Inflammatory macrophage treated with lipopolysaccharide for 1 hour (primary cell): ENCODE data around the gene EIF2AK3.
A peak's percentile ranks its signal among the peaks of the same experiment; 100 is the strongest.
"Not testable (repeated sequence)": the region's sequence is repeated elsewhere in the genome, so short reads cannot be mapped to it uniquely, and the experiment has no call there.

ENCODE experiments used
- DNase-seq, 2 donors: peaks; one replicate each; pipeline ENCODE4 v3.0.0-alpha.2; 2020 to 2022

The EIF2AK3 gene

GRCh38 chr2:88591698-88592097 is 35.6 kb downstream of the EIF2AK3 start:
- DNase-seq: no peak

DNA sequence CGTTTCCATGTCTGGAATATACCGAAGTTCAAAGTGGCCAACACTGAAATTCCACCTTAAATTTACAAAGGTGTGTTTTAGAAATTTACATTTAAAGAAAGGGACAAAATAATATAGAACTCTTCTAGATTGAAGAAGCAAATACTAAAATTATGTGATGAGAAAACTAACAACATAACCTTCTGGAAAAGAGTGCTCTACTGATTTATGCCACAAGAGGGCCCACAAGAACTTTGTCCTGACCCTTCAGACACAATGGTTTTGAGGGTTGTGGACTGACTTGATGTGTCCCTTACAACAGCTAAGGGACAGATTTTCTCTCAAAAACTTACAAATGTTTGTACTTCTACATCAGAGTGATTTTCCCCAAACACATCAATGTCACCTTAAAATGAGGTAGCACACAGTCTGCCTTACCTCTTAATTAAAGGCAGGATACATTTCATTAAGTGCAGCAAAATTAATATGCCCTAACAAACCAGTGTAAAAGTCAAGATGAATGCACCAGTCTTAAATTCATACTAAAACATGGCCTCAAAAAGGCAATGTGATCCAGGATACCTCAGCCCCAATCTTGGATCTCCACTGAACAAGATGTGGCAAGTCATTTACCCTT is 36.2 kb downstream of the EIF2AK3 start:
- DNase-seq: peak; percentile 44 to 77

GRCh38 chr2:88585969-88586368 is 41.3 kb downstream of the EIF2AK3 start:
- no peak for DNase-seq

DNA sequence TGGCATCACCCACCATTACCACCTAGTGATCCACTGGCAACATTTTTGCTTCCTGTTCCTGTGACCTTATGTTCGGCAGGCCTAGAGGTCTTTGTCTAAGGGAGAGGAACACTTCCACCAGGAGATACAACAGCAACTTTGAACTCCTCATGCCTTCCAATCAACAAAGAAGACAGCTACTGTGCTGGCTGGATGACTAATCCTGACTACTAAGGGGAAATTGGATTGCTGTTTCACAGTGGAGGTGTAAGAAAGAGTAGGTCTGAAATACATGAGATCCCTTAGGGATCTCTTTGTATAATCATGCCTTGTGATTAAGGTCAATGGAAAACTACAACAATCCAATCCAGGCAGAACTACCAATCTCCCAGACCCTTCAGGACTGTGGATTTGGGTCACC is 45.2 kb downstream of the EIF2AK3 start:
- DNase-seq: no peak

DNA sequence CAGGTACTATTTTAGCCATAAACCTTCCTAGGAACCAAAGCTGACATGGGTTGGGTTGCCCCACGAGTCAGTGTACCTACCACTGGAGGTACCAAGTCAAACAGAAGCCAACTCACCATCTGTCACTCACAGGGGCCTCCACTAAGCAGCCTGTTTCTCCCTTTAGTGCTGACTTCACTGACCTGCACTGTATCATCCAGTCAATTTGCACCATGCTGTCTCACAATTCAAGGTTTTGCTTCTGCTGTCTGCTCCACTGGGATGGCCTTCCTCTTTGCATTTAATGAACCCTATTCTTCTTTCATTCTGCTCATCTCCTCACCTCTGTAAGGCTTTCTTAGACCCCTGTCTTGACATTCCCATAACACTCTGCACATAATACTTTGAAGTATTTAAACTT is 47.2 kb downstream of the EIF2AK3 start:
- no peak for DNase-seq

GRCh38 chr2:88575630-88576029 is 51.6 kb downstream of the EIF2AK3 start:
- no peak for DNase-seq

DNA sequence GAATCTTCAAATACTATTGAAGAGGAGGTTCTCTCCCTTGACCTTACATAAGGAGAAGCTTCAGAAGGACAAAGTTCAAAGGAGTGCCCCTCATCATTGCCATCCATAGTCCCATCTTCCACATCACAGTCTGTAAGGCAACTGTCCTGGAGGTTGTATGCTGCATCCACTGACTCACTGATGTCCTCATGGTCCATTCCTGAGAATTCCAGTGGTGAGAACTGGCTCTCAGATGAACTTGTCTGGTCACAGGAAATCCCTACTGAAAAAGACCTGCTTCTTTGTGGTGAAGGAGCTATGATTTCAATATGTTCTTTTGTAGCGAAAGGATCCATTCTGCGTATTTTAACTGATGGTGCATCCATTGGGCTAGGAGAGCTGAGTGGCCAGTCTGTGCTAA is 52.2 kb downstream of the EIF2AK3 start:
- DNase-seq: no peak

DNA sequence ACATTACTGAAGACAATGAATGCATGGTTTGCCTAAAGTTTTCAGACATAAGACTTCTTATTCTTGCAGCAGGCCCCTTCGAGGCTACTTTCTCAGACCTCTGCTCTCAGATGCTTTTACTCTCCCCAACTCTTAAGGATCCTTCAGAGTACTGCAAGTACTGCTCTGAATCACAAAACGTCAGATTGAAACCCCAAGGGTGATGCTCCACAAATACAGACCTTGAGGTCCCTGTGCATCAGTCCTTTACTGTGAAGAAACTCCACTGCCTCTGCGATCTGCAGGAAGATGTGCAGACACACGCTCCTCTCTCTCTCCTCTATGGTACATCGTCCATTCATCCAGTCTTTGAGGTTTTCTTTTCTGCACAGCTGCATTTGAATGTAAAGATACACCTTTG is 52.8 kb downstream of the EIF2AK3 start:
- DNase-seq: no peak

DNA sequence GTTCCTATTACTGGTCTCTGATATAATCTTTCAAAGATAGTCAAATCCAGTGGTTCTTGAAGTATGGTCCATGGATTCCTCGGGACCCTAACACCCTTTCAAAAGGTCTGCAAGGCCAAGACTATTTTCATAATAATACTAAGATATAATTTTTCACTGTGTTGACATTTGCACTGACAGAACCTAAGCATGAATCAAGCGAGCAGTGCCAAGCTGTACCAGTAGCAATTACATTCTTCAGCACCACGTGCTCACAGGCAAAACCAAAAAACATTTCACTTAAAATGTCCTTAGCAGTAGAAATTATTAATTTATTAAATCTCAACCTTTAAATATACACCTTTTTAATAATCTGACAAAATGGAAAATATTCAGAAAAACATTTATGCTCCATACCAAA is 59.1 kb downstream of the EIF2AK3 start:
- no peak for DNase-seq

- DNase-seq: no peak
Measured at GRCh38 chr2:88564402-88564801, 62.9 kb downstream of the EIF2AK3 start.

GRCh38 chr2:88563129-88563528 is 64.1 kb downstream of the EIF2AK3 start:
- no peak for DNase-seq

- DNase-seq: no peak
Measured at GRCh38 chr2:88561646-88562388, 65.4 kb downstream of the EIF2AK3 start.

DNA sequence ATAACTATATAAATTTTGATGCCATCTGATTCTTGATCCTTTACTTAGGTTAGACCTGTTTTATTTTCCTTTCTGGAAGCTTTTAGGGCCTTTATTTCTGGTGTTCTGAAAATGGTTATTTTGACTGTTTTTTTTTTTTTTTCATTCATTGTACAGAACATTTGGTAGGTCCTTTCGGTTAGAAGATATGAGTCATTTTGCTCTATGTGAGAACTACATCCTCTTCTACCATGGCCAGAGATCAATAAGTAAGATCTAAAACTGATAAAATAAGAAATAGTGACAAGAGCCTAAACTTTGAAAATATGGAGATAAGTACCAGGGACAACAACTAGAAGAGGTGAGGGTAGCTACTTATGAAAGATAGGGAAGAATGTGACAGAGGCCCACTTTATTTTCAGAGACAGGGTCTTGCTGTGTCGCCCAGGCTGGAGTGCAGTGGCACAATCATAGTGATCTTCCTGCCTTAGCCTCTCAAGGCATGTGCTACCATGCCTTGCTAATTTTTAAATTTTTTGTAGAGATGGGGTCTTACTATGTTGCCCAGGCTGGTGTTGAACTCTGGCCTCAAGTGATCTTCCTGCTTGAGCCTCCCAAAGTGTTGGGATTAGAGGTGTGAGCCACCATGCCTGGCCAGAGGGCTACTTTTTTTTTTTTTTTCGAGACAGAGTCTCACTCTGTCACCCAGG is 66.5 kb downstream of the EIF2AK3 start:
- no peak for DNase-seq

- no peak for DNase-seq
Measured at GRCh38 chr2:88557290-88557689, 70.0 kb downstream of the EIF2AK3 start.

GRCh38 chr2:88556026-88556425 is 71.2 kb downstream of the EIF2AK3 start:
- DNase-seq: no peak

DNA sequence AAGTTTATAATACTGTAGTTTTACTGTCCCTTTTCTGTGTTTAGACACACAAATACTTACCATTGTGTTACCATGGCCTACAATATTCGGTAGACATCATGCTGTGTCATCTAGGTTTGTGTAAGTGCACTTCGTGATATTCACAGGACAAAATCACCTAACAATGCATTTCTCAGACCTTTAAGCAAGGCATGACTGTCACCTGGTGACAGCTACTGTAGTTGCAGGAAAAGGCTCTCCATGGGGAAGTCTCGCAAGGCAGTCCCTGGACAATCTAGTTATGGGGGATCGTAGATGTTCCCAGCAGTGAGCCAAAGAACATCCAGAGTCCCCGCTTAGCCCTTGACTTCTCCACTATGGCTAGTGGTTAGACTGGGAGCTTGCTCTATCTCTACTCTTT is 73.1 kb downstream of the EIF2AK3 start:
- DNase-seq: no peak

GRCh38 chr2:88549616-88550292 is 77.5 kb downstream of the EIF2AK3 start:
- DNase-seq: no peak

- DNase-seq: not testable (repeated sequence)
Measured at GRCh38 chr2:88546291-88546690, 81.0 kb downstream of the EIF2AK3 start.

DNA sequence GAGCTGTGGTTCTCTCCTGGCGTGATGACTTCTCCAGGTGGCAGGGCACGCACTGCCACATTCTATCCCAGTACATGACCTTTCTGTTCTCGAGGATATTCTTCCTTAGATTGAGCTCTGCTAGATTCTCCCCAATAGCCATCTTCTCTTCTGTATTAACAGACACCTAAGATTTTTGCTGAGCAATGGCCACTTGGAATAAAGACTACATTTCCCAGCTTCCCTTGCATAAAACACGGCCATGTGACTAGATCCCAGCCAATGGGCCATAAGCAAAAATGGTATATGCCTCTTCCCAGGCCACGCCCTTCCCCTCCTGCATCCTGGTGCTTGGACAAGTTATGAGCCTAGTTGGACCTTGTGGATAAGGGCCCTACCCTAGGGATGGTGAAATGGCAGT is 82.1 kb downstream of the EIF2AK3 start:
- DNase-seq: no peak

DNA sequence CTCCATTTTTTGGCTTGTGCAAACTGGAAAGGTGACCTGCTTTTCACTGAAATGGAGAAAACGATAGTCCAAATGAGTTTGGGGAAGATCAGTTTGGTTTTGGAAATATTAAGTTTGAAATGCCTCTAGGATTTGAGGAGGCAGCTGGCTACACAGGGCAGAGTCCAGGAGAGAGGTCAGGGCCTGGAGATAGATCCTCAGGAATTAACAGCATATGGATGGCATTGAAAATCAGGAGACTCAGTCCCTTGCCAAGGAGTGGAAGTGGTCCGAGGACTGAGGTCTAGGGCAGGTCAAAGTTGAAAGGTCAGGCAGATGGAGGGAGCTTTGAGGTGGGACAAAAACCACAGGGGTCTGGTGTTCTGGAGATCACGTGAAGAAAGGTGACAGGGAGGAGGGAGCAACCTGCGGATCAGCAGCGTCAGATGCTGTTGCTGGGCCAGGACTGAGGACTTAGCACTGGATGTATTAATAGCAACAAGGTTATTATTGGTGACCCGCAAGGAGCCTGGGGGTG is 83.7 kb downstream of the EIF2AK3 start:
- DNase-seq: no peak

DNA sequence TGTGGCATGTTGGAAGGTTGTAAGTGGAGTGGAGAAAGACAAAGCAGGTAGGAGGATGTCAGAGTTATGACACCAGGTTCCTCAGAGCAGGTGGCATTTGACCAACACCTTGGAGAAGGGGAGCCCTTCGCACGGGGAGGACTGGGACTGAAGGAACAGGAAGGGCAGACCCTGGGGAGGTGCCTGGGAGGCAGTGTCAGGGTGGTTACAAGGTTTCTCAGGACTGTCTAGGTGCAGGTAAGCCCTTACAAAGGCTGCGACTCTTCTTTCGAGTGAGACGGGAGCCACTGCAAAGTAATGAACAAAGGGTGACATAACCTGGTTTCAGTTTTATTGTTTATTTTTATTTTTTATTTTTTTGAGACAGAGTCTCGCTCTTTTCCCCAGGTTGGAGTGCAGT is 84.6 kb downstream of the EIF2AK3 start:
- no peak for DNase-seq

GRCh38 chr2:88540346-88540745 is 86.9 kb downstream of the EIF2AK3 start:
- DNase-seq: no peak

- no peak for DNase-seq
Measured at GRCh38 chr2:88538362-88538917, 88.8 kb downstream of the EIF2AK3 start.
